NCI-H2171 treated with DMSO at 0.1 percent for 48 hours (cell line): ENCODE results near the gene TBC1D13.
A peak's percentile ranks its signal among the peaks of the same experiment; 100 is the strongest.
"Not testable (repeated sequence)": the region's sequence is repeated elsewhere in the genome, so short reads cannot be mapped to it uniquely, and the experiment has no call there.

Source experiments
- DNase-seq: peaks from one replicate; lab custom pipeline; 2025; lab: John Stamatoyannopoulos, UW

Gene TBC1D13

GRCh38 chr9:128786681-128787601 lies at the start of gene TBC1D13:
TBC1D13 (plus strand) TSS chr9:128787253; CDS start chr9:128787354, 101 bp downstream.
- peak; percentile 93 for DNase-seq

GRCh38 chr9:128742401-128742800 lies 44.7 kb upstream of the TBC1D13 start:
- DNase-seq, result no peak

- no peak for DNase-seq
These were observed 43.6 kb upstream of the TBC1D13 start for GRCh38 chr9:128743421-128743820.

- no peak for DNase-seq
These were observed 39.8 kb upstream of the TBC1D13 start for GRCh38 chr9:128747241-128747640.

GRCh38 chr9:128750926-128751595 lies 36.0 kb upstream of the TBC1D13 start:
- DNase-seq, result no peak

- DNase-seq, result no peak
These were observed 33.4 kb upstream of the TBC1D13 start for GRCh38 chr9:128753627-128754026.

- DNase-seq, result no peak
These were observed 29.5 kb upstream of the TBC1D13 start for GRCh38 chr9:128757602-128758001.

GRCh38 chr9:128762671-128763449 lies 24.2 kb upstream of the TBC1D13 start:
- no peak for DNase-seq

GRCh38 chr9:128764361-128764760 lies 22.7 kb upstream of the TBC1D13 start:
- no peak for DNase-seq

- no peak for DNase-seq
These were observed 21.6 kb upstream of the TBC1D13 start for GRCh38 chr9:128765499-128765898.

- no peak for DNase-seq
These were observed 18.4 kb upstream of the TBC1D13 start for GRCh38 chr9:128768606-128769005.

GRCh38 chr9:128770286-128771030 lies 16.6 kb upstream of the TBC1D13 start:
- DNase-seq, result no peak

- no peak for DNase-seq
These were observed 15.8 kb upstream of the TBC1D13 start for GRCh38 chr9:128771094-128771721.

GRCh38 chr9:128771745-128772519 lies 15.1 kb upstream of the TBC1D13 start, which contains the start of gene ZER1:
ZER1 (minus strand) TSS chr9:128771927; CDS start chr9:128755565, 16,362 bp downstream.
- peak; percentile 93 for DNase-seq

GRCh38 chr9:128773049-128773448 lies 14.0 kb upstream of the TBC1D13 start:
- no peak for DNase-seq

- no peak for DNase-seq
These were observed 12.2 kb upstream of the TBC1D13 start for GRCh38 chr9:128774804-128775203.

- not testable (repeated sequence) for DNase-seq
These were observed 7.0 kb upstream of the TBC1D13 start for GRCh38 chr9:128780093-128780492.

GRCh38 chr9:128781187-128782070 lies 5.6 kb upstream of the TBC1D13 start:
- DNase-seq, result no peak

- no peak for DNase-seq
These were observed 4.4 kb upstream of the TBC1D13 start for GRCh38 chr9:128782669-128783068.
